Measurements from ENCODE around the gene NPC1L1.
"Not testable (repeated sequence)": the region's sequence is repeated elsewhere in the genome, so short reads cannot be mapped to it uniquely, and the experiment has no call there.

The NPC1L1 gene

GRCh38 chr7:44561962-44562621 is 21.0 kb upstream of the NPC1L1 start:
- Histone ChIP-seq H3K27me3 (replicated peaks) (no peaks in the 10 kb centered on the region), H3K27ac (no peak overlapping the region), H3K36me3 (replicated peaks) (peaks cover 27% of the 10 kb centered on the region), H3K4me3 (ENCODE audit: low read depth, low read length) (no peak overlapping the region)
- in situ Hi-C loops (cut with HindIII; ENCODE audit: low pct_ligation_motif_present, low sequenced_read_pairs) = no loop called here
- DNase-seq = peak; percentile 47
- TF ChIP-seq CTCF (IDR thresholded peaks at IDR 0.05; ENCODE audit: low read depth, low read length, missing control alignments) = no peak

- no peaks in the 10 kb centered on the region for H3K27me3 ChIP-seq (replicated peaks)
- in situ Hi-C loops (cut with HindIII; ENCODE audit: low pct_ligation_motif_present, low sequenced_read_pairs) = no loop called here
- no peak overlapping the region for H3K27ac ChIP-seq
- no peak for DNase-seq
- peaks cover 24% of the 10 kb centered on the region for H3K36me3 ChIP-seq (replicated peaks)
- no peak overlapping the region for H3K4me3 ChIP-seq (ENCODE audit: low read depth, low read length)
- TF ChIP-seq CTCF (IDR thresholded peaks at IDR 0.05; ENCODE audit: low read depth, low read length, missing control alignments) = no peak
Observed at GRCh38 chr7:44561481-44561880, 20.4 kb upstream of the NPC1L1 start.

- no peak for DNase-seq
- TF ChIP-seq CTCF (IDR thresholded peaks at IDR 0.05; ENCODE audit: low read depth, low read length, missing control alignments) = no peak
- Histone ChIP-seq H3K36me3 (replicated peaks) (peaks cover 11% of the 10 kb centered on the region), H3K27ac (no peak overlapping the region), H3K27me3 (replicated peaks) (no peaks in the 10 kb centered on the region), H3K4me3 (ENCODE audit: low read depth, low read length) (no peak overlapping the region)
- in situ Hi-C loops (cut with HindIII; ENCODE audit: low pct_ligation_motif_present, low sequenced_read_pairs) = no loop called here
Observed at GRCh38 chr7:44559485-44559884, 18.4 kb upstream of the NPC1L1 start.

- TF ChIP-seq CTCF (IDR thresholded peaks at IDR 0.05; ENCODE audit: low read depth, low read length, missing control alignments) = no peak
- H3K27me3 ChIP-seq (replicated peaks) = no peaks in the 10 kb centered on the region
- no peak for DNase-seq
- no peaks in the 10 kb centered on the region for H3K36me3 ChIP-seq (replicated peaks)
- in situ Hi-C loops (cut with HindIII; ENCODE audit: low pct_ligation_motif_present, low sequenced_read_pairs) = no loop called here
- H3K4me3 ChIP-seq (ENCODE audit: low read depth, low read length) = no peak overlapping the region
- H3K27ac ChIP-seq = no peak overlapping the region
Observed at GRCh38 chr7:44557485-44557884, 16.4 kb upstream of the NPC1L1 start.

GRCh38 chr7:44555350-44555749 is 14.2 kb upstream of the NPC1L1 start:
- no peaks in the 10 kb centered on the region for H3K27me3 ChIP-seq (replicated peaks)
- no peak for TF ChIP-seq CTCF (IDR thresholded peaks at IDR 0.05; ENCODE audit: low read depth, low read length, missing control alignments)
- H3K4me3 ChIP-seq (ENCODE audit: low read depth, low read length) = no peak overlapping the region
- no peak for DNase-seq
- H3K36me3 ChIP-seq (replicated peaks) = no peaks in the 10 kb centered on the region
- H3K27ac ChIP-seq = no peak overlapping the region
- in situ Hi-C loops (cut with HindIII; ENCODE audit: low pct_ligation_motif_present, low sequenced_read_pairs) = no loop called here

- H3K27me3 ChIP-seq (replicated peaks); H3K36me3 ChIP-seq (replicated peaks); H3K4me3 ChIP-seq (ENCODE audit: low read depth, low read length); H3K27ac ChIP-seq; in situ Hi-C loops (cut with HindIII; ENCODE audit: low pct_ligation_motif_present, low sequenced_read_pairs); DNase-seq: not testable (repeated sequence)
Observed at GRCh38 chr7:44552473-44553005, 11.4 kb upstream of the NPC1L1 start.

All from brain microvascular endothelial cell (primary cell).